Bone marrow (tissue), 2 donors: ENCODE data around the gene IQSEC1.

ENCODE experiments used
- DNase-seq, 2 donors: peaks; one replicate each; lab custom pipeline; 2025; lab: John Stamatoyannopoulos, UW

IQSEC1 gene

GRCh38 chr3:13107661-13108060 is 34.4 kb upstream of the IQSEC1 start:
- no peak for DNase-seq

- DNase-seq = no peak
Measured at GRCh38 chr3:13106308-13107001, 33.2 kb upstream of the IQSEC1 start.

DNA sequence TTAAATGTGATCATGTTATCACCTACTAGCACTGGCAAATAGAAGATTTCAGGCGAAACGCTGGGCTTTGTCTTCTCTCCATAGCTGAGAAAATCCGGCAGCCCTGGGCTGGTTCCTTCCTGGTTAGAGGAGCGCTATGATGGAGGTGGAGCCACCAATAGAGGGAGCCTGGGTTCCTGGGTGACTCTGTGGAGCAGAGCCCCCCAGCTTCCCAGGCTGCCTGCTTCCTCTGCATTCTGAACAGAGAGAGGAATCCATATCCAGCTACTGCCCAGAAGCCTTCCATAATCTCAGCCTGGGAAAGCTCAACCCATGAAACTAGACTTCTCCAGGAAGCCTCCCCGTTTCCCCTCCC is 32.6 kb upstream of the IQSEC1 start:
- DNase-seq = no peak

DNA sequence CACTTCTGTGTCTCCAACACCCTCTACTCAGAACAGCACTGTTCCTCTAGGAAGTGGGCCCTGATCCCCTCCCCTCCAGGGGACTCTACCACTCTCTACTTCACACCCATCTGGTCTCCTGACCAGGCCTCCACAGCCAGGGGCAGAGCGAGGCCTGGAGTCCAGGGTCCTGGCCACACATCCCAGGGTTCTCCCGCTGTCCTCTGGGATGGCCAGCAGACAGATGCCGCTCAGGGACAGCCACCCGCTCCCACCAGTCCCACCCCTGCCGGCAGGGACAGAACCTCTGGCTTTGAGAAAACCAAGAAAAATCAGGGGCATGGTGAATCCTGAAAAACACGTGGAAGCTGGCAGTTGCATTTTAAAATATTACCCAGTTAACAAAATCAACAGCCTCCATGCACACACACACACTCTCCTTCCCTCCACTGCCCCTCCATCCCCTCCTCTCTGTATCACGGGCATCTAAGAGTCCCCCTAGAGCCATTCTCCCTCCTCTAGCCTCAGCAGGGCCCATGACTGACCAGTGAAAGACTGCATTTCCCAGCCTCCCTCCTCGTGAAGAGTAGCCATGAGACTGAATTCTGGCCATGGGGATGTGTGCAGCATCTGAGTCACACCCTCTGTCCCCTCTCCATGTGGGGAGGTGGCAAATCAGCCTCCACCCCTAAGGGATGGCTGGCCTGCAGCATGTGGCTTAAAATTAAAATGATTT is 32.1 kb upstream of the IQSEC1 start:
- DNase-seq = no peak

DNA sequence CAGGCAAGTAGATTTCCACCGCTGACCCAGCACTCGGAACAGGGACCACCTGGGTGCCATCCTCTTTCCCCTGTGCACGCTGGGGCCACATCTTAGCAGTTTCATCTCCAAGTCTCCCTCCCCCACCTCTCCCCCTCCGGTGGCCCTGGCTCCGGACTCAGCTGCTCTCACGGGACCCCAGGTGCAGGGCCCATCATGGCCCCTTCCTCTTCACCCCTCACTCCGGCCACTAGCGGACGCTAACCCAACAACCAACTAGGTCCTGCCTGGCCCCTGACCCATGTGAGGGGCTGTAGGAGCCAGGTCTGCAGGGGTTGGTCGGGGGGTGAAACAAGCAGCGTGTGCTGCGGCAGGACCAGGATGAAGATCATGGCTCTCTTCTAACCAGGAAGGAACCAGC is 31.3 kb upstream of the IQSEC1 start:
- no peak for DNase-seq

GRCh38 chr3:13103416-13104058 is 30.3 kb upstream of the IQSEC1 start:
- DNase-seq = no peak

GRCh38 chr3:13102386-13103345 is 29.4 kb upstream of the IQSEC1 start:
- DNase-seq = no peak

GRCh38 chr3:13099707-13100106 is 26.5 kb upstream of the IQSEC1 start:
- no peak for DNase-seq

DNA sequence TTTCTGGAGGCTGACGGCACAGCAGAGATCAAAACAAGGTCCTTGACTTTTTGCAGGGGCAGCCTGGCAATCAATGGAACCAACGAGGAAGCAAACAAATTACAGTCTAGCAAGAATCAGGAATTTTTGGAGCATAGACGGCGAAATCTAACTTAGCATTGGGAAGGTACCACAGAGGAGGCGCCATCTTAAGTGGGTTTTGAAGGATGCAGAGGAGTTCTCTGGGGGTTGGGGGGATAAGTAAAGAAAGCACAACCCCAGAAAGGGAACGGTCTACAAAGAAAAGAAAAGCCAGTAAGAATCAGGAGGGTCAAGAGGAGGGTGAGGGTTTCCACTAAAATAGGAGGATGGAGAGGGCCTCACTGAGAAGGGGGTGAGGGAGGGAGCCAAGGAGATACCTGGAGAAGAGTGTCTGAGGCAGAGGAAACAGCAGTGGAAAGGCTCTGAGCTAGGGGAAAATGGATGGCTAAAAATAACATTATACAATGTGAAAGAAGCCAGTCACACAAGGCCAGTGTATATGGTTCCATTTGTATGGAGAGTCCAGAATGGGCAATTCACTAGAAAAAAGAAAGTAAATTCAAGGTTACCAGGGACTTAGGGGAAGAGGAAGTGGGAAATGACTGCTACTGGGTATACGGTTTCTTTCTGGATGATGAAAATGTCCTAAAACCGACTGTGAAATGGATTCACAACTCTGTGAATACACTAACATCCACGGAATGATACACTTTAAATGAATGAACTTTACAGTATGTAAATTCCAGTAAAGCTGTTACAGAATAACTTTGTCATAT is 25.2 kb upstream of the IQSEC1 start:
- DNase-seq = no peak

GRCh38 chr3:13096356-13096755 is 23.1 kb upstream of the IQSEC1 start:
- no peak for DNase-seq

DNA sequence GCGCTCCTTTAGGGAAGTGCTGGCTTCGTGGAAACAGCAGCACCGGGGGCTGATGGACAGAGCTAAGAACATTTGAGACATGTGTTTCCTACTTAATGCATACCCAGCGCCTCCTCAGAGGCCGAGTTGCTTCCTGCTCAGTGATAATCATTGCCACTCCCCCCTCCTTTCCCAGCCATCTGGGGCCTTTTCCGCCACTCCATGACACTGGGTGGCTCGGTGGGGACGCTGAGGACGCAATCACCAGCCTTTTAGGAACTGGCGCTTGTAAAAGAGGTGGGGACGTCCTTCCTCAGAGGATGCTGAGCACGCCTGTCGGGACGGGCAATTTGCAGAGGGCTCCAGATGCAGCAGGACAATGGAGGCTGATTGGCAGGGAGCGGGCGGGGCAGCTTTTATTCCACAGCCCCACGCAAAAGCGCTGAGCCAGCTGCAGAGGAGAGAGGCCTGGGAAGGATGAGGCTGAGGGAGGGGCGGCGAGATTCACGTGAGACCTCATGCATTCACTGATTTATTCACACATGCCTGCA is 22.2 kb upstream of the IQSEC1 start:
- peak in 1 of 2 donors; percentile 82 for DNase-seq

GRCh38 chr3:13093687-13094086 is 20.5 kb upstream of the IQSEC1 start:
- no peak for DNase-seq

- DNase-seq = no peak
Measured at GRCh38 chr3:13092621-13093617, 19.7 kb upstream of the IQSEC1 start.

GRCh38 chr3:13091898-13092611 is 18.8 kb upstream of the IQSEC1 start:
- DNase-seq = peak; percentile 55 to 79

- no peak for DNase-seq
Measured at GRCh38 chr3:13088028-13089006, 15.1 kb upstream of the IQSEC1 start.

DNA sequence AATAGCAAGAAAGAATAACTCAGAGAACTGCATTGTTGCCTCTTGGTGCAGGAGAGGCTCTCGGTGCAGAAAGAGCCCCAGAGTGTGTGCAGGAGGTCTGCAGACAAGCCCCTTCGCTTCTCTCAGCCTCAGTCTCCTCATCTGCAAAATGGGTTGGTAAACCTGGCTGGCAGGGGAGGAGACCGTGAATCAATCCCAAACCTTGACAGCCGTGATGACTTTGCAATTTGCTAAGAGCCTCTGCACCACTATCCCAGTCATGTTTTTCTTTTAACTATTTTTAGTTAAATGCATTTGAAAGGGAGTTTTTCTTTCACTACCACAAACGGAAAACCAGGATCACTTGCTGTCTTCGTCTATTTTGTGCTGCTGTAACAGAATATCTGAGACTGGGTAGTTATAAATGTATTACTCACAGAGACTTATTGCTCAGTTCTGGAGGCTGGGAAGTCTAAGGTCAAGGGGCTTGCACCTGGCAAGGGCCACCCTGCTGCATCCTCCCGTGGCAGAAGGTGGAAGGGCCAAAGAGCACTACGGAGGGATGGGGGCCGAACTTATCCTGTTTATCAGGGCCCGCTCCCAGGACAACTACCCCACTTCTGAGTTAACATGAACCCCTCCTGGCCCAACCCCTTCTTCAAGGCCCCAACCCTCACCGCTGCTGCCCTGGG is 14.2 kb upstream of the IQSEC1 start:
- DNase-seq = peak in 1 of 2 donors; percentile 31

DNA sequence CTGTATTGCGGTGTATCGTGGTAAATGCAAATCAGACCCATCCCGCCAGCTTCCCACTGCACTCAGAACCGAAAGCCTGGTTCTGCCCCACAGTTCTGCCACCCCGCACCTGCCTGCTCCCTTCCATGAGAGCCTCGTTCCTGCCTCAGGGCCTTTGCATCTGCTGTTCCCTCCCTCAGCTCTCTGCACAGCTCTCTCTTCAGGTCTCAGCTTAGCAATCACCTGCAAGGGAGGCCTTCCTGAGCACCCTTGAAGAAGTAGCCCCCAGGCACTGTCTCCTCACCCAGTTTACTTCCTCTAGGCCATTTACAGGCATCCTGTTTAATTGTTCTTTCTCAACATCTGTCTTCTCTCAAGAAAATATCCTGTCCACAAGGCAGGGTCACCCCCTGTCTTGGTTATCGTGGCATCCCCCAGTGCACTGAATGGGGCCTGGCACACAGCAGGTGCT is 13.3 kb upstream of the IQSEC1 start:
- DNase-seq = peak in 1 of 2 donors; percentile 16
